Islet of Langerhans (tissue), 1 donor: ENCODE results near the gene IQCN.

Experiments used
- FAIRE-seq: peaks from one replicate; lab custom pipeline; 2011; peaks lifted over from hg19 to GRCh38; lab: Jason Lieb, UNC

IQCN gene

DNA sequence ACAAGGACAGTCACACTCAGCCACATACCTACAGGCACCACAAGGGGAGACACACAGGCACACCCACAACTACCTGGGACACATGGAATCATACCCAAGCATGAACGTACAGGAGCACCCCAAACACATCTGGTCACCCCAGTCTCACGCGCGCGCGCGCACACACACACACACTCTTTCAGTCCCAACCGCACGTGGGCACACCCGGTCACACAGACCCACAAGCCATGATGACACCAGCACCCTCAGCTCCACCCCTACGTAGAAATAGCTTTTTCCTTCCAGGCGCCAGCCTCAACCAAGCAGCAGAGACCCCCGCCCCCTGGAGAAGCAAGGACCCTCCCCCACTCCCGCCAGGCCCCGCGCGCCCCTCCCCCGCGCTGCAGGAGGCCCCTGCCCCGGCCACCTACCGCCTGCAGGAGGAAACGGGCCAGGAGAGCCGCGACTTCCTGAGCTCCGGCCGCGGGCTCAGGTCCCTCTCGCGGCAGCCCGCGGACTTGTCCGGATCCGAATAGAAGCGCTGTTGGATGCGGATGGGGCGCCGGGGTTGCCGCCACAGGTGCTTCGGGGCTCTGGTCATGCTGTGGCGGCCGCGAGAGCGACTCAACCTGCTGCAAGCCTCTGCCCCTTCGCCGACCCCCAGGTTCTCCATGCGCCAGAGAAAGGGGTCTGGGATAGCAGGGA, 41.6 kb downstream of the IQCN start:
- FAIRE-seq, result no peak

DNA sequence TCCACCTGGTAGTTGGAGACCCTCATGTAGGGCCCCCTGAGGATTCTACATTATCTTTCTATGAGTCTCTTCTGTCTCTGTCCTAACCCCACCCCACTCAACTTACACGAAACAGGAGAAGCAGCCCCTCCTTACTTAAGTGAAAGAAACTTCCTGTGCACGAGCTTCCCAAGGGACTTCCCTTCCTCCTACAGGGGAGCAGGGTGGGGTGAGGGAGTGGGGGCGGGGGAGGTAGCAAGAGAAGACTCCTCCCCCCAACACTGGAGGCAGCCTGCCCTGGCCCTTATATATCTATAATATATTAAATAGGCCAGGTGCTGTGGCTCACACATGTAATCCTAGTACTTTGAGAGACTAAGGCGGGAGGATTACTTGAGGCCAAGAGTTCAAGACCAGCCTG, 42.5 kb downstream of the IQCN start:
- no peak for FAIRE-seq

DNA sequence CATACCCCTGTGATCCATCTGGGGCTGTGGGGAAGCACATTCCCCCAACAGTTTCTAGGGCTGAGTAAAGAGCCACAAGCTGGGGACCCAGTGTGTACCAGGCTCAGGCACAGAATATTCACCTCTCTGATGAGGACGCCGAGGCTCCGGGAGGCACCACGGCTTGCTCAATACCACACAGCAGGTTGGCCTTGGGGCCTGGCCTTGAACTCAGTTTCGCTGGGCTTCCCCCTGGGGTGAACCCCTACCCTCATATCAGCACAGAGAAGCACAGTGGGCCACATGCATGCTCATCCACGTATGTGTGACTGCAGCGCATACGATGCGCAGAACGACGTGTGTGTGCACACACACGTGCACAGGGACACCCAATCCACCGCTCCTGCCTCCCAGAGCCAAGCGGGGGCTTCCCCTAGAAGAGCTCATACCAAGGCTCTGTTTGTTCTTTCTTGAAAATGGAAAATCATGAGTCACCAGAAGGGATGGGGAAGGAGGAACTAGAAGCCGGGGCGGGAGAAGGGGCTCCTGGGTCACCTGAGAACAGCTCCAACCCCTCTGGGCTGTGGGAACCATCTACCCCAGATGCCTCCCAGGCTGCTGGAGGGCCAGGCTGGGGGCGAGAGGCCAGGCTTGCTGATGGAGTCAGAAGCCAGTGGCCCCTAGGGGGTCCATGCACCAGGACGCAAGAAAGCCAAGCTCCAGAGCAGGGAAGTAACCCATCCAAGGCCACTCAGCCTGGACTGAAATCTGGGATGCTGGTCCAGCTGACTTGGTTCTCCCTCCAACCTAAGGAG, 43.1 kb downstream of the IQCN start:
- FAIRE-seq, result no peak

DNA sequence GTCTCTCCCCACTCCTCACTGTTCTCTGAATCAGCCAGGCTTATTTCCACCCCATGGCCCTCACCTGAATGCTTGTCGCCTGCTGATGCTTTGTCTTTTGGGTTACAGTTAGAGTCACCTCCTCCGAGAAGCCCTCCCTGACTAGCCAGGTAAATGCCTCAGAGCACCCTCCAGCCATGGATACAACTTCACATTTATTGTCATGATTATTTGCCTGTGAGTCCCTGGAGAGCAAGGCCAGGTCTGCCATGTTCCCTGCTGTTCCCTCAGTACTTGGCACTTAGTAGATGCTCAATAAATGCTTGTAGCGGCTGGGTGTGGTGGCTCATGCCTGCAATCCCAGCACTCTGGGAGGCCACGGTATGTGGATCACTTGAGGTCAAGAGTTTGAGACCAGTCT, 44.3 kb downstream of the IQCN start:
- FAIRE-seq, result no peak

DNA sequence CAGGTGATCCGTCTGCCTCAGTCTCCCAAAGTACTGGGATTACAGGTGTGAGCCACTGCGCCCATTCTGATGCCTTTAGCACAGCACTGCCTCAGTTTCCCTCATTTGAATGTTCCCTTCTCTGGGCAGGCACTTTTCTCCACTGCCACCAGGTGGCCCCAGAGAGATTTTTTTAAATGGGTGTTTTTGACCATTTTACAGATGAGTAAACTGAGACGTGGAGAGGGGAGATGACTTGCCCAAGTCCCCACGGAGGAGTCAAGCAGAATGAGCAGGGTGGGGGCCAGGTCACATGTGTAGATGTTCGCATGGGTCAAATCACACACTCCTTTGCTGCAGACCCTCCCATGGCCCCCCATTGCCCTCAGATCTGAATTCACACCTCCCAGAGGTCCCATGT, 44.8 kb downstream of the IQCN start:
- FAIRE-seq, result no peak

DNA sequence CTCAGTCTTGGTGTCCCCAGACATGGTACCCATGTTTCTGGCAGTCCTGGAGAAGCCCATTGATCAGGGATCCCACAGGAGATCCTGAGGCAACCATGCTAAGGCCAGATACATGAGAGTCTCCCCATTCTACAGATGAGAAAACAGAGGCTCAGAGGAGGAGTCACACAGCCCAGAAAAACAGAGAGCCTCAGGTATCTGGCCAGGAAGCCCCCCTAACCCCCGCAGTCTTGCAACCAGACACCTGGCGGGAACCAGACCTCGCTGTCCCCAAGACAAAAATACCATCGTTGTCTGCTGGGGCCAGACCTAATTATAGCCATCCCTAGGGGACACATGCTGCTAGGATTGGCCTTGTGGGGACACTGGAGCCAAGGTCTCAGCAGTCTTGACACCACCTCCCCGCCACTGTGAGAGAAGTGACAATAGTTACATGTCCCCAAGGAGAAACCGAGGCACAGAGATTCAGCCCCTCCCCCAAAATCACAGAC, 46.4 kb downstream of the IQCN start:
- FAIRE-seq, result no peak

DNA sequence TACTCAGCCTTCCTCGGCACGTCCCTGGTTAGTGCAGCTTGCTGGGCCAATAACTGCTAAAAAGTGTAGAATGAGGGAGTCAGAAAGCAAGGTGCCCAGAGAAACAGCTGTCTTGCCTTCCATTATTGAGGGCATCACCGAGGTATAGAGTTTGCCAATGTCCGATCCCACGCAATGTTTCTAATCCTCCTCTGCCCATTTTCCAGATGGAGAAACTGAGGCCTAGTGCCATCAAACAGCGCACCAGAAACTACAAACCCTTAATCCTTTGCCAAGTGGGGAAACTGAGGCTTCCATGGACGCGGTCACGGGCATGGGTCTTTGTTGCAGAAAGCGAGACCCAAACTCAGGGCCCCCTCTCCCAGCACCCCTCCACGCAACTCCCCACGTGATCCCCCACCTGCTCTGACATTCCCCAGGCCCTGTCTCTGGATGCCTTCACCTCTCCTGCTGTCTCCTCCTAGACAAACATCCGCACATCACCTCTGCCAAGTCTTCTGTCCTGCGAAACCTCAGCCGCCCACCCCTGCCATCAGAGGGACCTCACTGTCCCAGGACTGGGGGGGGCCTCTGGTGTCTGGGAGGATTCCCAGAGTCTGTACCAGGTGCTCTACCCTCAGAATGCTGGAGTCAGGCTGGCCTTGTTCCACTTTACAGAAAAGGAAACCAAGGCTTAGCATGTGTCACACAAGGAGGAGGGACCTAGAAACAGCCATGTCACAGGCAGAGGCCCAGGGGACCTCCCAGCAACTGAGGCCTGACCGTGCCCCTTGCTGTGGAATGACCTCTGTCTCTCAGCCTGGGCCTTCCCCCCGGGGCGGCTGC, 47.1 kb downstream of the IQCN start:
- no peak for FAIRE-seq

DNA sequence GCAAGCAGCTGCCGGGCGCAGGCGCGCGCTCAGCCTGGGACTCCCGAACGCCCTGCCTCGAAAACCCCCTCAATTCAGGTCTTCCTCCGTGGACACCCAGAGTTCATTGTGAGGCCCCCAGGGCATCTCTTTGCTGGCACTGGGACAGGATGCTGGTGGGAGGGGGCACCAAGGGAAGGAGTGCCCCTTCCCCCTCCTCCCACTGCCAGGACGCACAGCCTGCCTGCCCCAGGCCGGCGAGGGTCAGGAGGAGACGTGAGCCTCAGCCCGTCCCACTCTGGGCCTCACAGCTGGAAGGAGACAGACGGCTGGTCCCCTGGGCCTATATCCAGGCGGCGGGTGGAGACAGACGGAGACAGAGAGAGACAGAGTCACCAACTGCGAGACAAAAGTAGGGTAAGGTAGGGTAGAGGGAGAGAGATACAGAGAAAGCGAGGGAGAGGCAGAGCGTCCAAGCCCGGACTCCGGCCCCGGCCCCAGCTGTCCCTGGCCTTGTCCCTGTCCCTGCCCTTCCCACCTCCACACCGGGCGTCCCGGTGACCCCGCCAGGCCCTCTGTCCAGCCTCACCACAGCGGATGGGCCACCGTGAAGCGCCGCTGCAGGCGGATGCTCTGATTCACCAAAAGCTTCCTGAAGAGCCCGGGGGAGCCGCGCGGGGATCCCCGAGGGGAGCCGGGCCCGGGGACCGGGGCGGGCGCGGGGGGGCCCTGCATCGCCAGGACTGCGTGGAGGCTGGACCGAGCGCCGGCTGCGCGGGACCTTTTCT, 48.4 kb downstream of the IQCN start, which contains the start of gene PDE4C:
Gene PDE4C, minus strand, starts transcription at position 737 of the 767 bp plus-strand sequence. Its CDS starts 23 bp downstream, at position 714.
- no peak for FAIRE-seq

DNA sequence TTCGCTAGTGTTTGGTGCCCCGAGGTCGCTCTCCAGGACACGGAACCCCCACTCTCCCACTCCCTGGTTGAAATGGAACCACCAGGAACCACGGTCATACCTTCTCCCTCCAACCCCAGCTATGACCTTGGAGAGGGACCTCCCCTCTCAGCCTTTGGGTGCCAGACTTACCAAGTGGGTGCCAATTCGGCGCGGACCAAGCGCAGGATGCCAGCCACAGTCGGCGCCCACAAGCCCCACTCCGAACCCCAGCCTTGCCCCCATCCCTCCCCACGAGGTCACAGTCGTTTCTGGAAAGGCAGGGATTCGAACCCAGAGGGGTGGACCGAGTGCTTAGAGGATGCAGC, 48.9 kb downstream of the IQCN start:
- no peak for FAIRE-seq

DNA sequence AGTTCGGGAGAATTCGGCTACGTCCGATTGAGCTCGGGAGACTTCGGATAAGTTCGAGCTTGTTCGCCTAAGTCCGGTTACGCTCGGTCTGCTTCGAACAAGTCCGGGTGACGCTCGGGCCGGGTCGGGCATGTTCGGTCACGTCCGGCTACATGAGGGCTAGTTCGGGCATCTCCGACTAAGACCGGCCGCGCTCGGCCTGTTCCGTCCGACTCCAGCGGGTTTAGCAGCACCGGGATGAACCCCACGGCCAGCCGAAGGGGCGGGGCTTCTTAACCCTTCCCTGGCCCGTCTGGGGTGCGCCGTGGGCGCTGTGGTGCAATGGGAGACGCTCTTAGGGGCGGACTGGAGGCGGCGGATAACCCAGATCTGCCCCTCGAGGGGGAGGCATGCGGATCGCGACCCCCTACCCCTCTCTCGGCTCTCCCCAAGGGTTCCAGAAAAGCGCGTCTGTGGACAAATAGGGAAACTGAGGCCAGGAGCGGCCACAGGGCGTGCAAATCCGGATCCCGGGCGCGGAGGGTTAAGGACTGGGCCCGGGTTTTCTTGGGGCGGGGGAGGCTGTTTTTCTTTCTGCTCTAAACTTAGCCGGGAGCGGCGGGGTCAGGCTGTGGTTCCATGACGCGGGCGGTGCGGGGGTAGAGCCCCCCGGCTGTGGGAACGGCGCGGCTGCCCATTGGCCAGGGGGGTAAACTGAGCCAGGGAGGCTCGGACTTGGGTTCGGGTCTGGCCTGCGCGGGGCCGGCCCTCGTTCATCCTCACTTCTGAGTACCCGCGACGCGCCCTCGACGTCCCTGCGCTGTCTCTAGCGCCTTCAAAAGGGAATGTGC, 49.5 kb downstream of the IQCN start:
- peak; percentile 99 for FAIRE-seq

DNA sequence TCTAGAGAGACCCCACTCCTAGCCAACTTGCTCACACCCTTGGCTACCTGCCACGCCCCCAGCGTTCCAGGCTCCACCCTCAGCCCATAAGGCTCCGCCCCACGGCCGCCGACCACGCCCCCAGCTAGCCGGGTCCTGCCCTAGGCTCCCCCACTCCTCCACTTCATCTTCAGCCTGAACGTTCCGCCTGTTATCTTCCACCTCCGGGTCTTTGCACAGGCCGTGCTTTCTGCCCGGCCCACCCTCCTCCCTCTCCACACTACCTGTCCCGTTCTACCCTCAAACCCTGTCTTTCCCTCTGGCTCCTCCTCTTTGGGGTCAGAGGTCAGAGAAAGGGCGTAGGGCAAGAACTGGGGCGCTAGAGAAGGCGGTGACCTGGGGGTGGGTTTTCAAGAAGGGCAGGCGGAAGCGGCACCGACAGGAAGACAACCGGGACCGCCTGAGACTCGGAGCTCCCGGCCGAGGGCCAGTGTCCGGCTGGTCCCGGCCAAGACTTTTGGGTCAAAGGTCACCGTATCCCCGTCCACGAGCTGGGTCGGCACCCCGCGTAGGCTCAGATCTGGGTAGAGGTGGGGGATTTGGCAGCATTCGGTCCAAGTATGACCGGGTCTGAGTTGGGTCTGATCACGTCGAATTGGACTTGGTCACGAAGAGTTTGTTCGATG, 50.3 kb downstream of the IQCN start:
- no peak for FAIRE-seq

DNA sequence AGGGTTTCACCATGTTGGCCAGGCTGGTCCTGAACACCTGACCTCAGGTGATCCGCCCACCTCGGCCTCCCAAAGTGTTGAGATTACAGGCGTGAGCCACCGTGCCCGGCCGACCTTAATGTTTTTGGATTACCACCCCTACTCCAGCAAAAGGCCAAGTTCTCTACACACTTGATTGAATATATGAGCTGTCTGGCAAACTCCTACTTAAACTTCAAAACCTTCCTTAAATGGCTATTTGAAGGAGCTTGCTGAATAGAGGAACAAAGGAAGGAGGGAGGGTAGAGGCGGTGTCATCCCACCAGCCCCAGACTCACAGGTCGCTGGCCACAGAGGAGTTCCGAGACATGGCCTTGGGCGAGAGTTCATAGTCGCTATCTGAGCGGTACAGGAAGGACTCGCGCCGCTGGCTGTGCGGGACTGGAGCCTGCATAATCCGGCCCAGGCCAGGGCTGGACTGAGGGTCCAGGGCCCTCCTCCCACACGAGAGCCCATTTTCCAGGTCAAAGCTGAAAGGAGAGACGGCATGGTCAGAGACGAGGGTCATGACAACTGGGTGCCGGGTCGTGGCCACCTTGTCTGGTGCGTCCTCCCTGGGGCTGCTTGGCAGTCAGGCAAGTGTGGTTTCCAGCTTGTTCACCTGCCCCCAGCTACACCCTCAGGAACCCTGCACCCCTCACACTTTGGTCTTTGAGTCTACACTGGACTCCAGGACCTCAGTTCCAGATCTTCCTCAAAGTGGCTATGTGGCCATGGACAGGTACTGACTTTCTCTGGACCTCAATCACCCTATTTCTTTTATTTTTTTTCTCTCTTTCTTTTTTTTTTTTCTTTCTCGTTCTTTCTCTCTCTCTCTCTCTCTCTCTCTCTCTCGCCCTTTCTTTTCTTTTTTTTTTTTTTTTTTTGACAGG, 52.2 kb downstream of the IQCN start:
- no peak for FAIRE-seq

DNA sequence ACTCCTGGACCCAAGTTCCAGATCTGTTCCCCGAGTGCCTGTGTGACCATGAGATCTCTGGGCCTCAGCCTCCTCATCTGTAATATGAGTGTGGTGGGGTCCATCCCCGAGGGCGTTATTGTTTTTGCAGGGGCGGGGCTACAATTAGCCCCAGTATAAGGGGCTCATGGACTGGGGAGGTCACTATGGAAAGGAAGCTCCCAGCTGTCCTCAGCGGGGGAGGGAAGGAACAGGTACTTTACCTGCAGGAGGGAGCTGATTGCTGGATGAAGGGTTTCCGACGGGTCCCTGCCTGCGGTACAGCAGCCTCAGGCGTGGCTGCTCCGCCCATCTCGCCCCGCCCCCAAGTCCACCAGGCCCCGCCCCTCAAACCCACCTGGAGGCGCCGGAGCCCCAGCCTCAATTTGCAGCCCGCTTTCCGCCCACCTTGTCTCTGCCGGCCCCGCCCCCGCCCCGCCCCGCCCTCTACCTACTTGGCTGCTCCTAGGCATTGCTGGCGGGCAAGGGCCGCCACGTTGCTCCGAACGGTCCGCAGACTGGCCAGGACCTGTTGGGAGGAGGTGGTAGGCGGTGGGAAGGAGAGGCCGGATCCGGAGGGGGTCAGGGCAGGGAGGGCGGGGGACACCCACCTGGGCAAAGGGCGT, 53.5 kb downstream of the IQCN start:
- no peak for FAIRE-seq

DNA sequence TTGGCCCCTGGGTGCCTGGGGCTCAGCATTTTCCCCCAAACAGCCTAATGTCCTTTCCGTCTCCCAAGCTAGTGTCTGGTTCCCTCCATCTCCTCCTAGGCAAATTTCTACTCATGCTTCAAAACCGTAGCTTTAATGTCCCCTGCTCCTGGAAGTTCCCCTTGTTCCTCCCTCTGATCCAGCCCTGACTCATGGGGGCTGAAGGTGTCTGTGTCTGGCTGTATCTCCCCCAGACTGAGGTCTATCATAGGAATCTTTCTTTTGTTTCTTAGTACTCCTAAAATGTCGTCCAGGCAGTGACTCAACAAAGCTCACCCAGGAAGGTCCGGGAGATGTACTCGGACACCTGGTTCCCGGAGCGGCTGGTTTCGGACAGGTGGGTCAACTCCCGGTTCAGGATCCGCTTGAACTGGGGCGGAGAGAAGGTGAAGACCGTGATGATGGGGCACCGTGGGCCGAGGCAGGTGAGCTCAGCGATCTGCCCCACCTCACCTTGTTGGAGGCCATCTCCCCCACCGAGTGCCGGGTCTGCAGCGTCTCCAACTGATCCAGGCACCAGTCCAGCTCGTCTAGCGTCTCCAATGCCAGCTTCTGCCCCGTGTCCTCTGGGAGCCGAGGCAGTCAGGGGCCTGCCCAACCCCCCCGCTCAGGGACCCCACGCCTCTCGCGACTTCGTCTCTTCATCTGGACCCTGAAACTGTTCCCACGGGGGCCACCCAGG, 54.2 kb downstream of the IQCN start:
- no peak for FAIRE-seq

DNA sequence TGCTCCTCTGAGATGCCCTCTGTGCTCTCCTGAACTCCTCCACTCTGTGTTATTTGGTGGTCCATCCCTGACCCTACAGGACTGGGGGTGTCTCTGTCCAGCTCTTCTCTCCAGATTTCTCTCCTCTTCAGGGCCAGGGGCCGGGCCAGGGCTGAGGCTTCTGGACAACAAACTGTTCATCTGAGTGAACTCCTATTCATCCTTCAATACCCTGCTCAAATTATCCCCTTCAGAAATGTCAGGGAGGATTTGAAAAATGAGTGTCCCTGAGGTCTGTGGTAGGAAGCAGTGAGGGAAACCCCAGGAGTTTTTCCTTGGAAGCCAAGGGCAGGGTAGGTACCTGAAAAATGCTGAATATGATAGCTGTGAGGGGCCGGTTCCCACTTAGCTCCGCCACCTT, 55.7 kb downstream of the IQCN start:
- FAIRE-seq, result no peak

DNA sequence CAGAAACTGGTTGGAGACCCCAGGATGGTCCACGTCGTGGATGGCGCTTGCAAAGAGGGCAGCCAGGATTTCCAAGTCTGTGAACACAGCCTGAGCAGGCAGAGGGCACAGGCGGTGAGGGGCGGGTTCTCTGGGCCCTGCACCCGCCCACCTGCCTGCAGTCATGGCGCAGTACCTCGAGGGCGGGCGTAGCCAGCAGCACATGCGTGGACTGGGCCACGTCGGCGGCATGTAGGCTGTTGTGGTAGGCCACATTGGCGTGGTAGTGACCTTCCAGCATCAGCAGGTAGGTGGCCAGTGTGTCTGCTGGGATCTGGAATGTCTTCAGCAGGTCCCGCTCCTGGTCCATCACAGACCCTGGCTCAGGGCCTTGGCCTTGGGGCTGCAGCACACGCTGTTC, 56.1 kb downstream of the IQCN start:
- FAIRE-seq, result no peak

DNA sequence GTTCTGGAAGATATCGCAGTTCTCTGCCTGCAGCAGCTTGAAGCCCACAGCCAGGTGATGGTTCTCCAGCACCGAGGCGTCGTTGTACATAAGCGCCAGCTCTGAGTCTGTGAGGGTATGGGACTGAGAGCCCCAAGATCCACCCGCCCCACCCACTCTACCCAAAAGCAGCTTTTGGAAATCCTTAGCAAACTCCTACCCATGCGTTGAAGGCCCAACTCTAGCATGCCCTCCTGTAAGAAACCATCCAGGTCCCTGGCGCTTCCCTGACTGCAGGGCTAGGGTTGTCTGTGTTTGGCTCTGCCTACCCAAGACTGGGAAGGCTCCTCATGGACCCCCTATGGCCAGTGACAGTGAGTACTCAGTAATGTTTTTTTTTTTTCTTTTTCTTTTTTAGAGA, 57.5 kb downstream of the IQCN start:
- no peak for FAIRE-seq

DNA sequence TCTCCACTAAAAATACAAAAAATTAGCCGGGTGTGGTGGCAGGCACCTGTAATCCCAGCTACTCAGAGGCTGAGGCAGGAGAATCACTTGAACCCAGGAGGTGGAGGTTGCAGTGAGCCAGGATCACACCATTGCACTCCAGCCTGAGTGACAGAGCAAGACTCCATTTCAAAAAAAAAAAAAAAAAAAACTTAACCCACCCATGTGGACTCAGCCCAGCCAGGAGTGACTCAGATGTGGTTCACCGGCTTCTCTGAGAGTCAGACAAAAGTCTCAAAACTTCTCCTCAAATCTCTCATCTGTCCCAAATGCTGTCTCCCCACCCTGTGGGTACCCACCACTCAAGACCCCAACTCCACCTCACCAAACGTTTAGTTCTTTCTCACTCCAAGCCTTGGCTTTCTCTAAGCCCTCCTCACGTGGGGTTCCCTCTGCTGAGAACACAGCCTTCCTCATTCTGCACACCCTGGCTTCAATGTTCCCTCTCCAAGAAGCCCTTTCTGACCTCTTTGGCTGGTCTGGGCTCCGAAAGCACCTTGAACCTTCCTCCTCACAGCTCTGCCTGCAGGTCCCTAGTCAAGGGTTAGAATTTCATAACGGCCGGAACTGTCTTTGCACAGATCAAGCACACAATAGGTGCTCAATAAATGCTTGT, 59.3 kb downstream of the IQCN start:
- FAIRE-seq, result no peak
